ENCODE results near the gene WASF3. TPM values are rescaled to one million over a fixed set of nuclear protein-coding genes. Genes with fewer than 3 reads are reported as not detected.

Gene WASF3
- total and polyA plus RNA-seq, 2 of the 13 experiments (the other 11 are each of a cell fraction or from before 2014, with no cell fraction given), result 10.4 to 17.2 TPM

- FAIRE-seq (no peak), ATAC-seq (no peak), DNase-seq (ENCODE audit: low spot score) (no peak)
- intact Hi-C loops (cut with micrococcal nuclease; ENCODE audit: unreplicated experiment) (no loop called here), in situ Hi-C loops (cut with HindIII; ENCODE audit: extremely low pct_ligation_motif_present, low pct_unique_long_range_greater_than_20kb) (no loop called here)
- Histone ChIP-seq H3K36me3 (replicated peaks in 1 of 2; ENCODE audit: control insufficient read depth in 1 of 2, insufficient read depth in 2 of 2, low read length in 2 of 2) (0 out of 5 replicates have a peak, but pooled peaks cover 0 to 2% of the 10 kb centered on the region in 2 experiments), H3K4me1 (ENCODE audit: insufficient read depth, low read length) (peaks cover 6% of the 10 kb centered on the region), H4K20me1 (ENCODE audit: insufficient read depth, low read length) (no peaks in the 10 kb centered on the region), H3K9me3 (ENCODE audit: low read length) (no peaks in the 10 kb centered on the region), H2AFZ (ENCODE audit: low read length) (no peak overlapping the region), H3K9ac (ENCODE audit: insufficient read depth, low read depth, low read length) (no peak overlapping the region), H3K4me2 (ENCODE audit: low read depth, low read length) (no peak overlapping the region), H3K4me3 (replicated peaks in 1 of 3; ENCODE audit: insufficient read depth in 1 of 3, low read depth in 2 of 3, low read length in 3 of 3) (no peak overlapping the region), H3K27me3 (ENCODE audit: control insufficient read depth in 1 of 2, insufficient read depth in 2 of 2, low read length in 2 of 2) (no peaks in the 10 kb centered on the region; a peak in 1 of 5 replicates), H3K27ac (ENCODE audit: extremely low read length, insufficient read depth, low read length) (no peak overlapping the region), H3K79me2 (ENCODE audit: insufficient read depth, low read length) (no peaks in the 10 kb centered on the region)
- TF ChIP-seq CEBPB (IDR thresholded peaks at IDR 0.05; ENCODE audit: borderline replicate concordance, low read depth, low read length) (no peak), JUN (CRISPR knock-in tag; IDR thresholded peaks at IDR 0.05) (no peak), MAFK (conservative IDR thresholded peaks at IDR 0.05 in 1 of 2, IDR thresholded peaks at IDR 0.05 in 1 of 2; ENCODE audit: low read length in 2 of 2) (0 out of 4 replicates have a peak, but pooled peaks of 1 of the 2 experiments have one; percentile 10), TRIM24 (CRISPR knock-in tag; IDR thresholded peaks at IDR 0.05) (no peak)
- TF ChIP-seq, protein P1, sequence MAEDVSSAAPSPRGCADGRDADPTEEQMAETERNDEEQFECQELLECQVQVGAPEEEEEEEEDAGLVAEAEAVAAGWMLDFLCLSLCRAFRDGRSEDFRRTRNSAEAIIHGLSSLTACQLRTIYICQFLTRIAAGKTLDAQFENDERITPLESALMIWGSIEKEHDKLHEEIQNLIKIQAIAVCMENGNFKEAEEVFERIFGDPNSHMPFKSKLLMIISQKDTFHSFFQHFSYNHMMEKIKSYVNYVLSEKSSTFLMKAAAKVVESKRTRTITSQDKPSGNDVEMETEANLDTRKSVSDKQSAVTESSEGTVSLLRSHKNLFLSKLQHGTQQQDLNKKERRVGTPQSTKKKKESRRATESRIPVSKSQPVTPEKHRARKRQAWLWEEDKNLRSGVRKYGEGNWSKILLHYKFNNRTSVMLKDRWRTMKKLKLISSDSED (CRISPR knock-in tag; IDR thresholded peaks at IDR 0.05), result no peak
- POLR2A ChIA-PET, result no interaction called here
- BruUV-seq (replicated peaks), result no TSS peak
- WGBS (ENCODE audit: low lambda C conversion rate), result 74% methylated on average over 2 of the region's 2 CpGs
- CTCF ChIA-PET (ENCODE audit: low intra/inter-chr PET ratio, low total read pairs), result no interaction called here
These were observed 106.8 kb downstream of the WASF3 start for GRCh38 chr13:26664286-26664685.

GRCh38 chr13:26664876-26665275 lies 107.4 kb downstream of the WASF3 start:
- no peak for ATAC-seq
- FAIRE-seq, result no peak
- DNase-seq (ENCODE audit: low spot score), result no peak
- TF ChIP-seq KDM3A (CRISPR knock-in tag; IDR thresholded peaks at IDR 0.05; ENCODE audit: low read depth), result no peak
- no peak for TF ChIP-seq ZNF761 (CRISPR knock-in tag; conservative IDR thresholded peaks at IDR 0.05)
- no peak for TF ChIP-seq NCOA1 (CRISPR knock-in tag; IDR thresholded peaks at IDR 0.05)
- TF ChIP-seq ZNF510 (CRISPR knock-in tag; IDR thresholded peaks at IDR 0.05; ENCODE audit: low read depth), result no peak
- TF ChIP-seq MEF2D (CRISPR knock-in tag; IDR thresholded peaks at IDR 0.05), result no peak
- TF ChIP-seq, protein P2, sequence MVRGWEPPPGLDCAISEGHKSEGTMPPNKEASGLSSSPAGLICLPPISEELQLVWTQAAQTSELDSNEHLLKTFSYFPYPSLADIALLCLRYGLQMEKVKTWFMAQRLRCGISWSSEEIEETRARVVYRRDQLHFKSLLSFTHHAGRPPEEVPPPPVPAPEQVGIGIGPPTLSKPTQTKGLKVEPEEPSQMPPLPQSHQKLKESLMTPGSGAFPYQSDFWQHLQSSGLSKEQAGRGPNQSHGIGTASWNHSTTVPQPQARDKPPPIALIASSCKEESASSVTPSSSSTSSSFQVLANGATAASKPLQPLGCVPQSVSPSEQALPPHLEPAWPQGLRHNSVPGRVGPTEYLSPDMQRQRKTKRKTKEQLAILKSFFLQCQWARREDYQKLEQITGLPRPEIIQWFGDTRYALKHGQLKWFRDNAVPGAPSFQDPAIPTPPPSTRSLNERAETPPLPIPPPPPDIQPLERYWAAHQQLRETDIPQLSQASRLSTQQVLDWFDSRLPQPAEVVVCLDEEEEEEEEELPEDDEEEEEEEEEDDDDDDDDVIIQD (CRISPR knock-in tag; IDR thresholded peaks at IDR 0.05; ENCODE audit: low read depth), result no peak
- TF ChIP-seq ZNF644 (CRISPR knock-in tag; IDR thresholded peaks at IDR 0.05; ENCODE audit: low read depth), result no peak
- no peak for TF ChIP-seq KMT2B (CRISPR knock-in tag; IDR thresholded peaks at IDR 0.05)
- TF ChIP-seq ELF1 (CRISPR knock-in tag; IDR thresholded peaks at IDR 0.05), result no peak
- no peak for TF ChIP-seq ZNF225 (CRISPR knock-in tag; IDR thresholded peaks at IDR 0.05)
- TF ChIP-seq GATAD2A (CRISPR knock-in tag; IDR thresholded peaks at IDR 0.05), result no peak
- no peak for TF ChIP-seq ZNF691 (CRISPR knock-in tag; IDR thresholded peaks at IDR 0.05; ENCODE audit: borderline replicate concordance, low read depth)
- TF ChIP-seq BHLHE40 (IDR thresholded peaks at IDR 0.05; ENCODE audit: low read length), result no peak

More at GRCh38 chr13:26664876-26665275, 107.4 kb downstream of the WASF3 start:
- no peaks in the 10 kb centered on the region for H4K20me1 ChIP-seq (ENCODE audit: insufficient read depth, low read length)
- CTCF ChIA-PET (ENCODE audit: low intra/inter-chr PET ratio, low total read pairs), result no interaction called here
- H2AFZ ChIP-seq (ENCODE audit: low read length), result no peak overlapping the region
- H3K27ac ChIP-seq (ENCODE audit: extremely low read length, insufficient read depth, low read length), result no peak overlapping the region
- H3K4me1 ChIP-seq (ENCODE audit: insufficient read depth, low read length), result peaks cover 6% of the 10 kb centered on the region
- no peak overlapping the region for H3K4me2 ChIP-seq (ENCODE audit: low read depth, low read length)
- no peaks in the 10 kb centered on the region for H3K79me2 ChIP-seq (ENCODE audit: insufficient read depth, low read length)
- 55% methylated on average over 3 of the region's 3 CpGs for WGBS (ENCODE audit: low lambda C conversion rate)
- no peak overlapping the region for H3K4me3 ChIP-seq (replicated peaks in 1 of 3; ENCODE audit: insufficient read depth in 1 of 3, low read depth in 2 of 3, low read length in 3 of 3)
- BruUV-seq (replicated peaks), result no TSS peak
- POLR2A ChIA-PET, result no interaction called here
- H3K9me3 ChIP-seq (ENCODE audit: low read length), result no peaks in the 10 kb centered on the region
- H3K27me3 ChIP-seq (ENCODE audit: control insufficient read depth in 1 of 2, insufficient read depth in 2 of 2, low read length in 2 of 2), result no peaks in the 10 kb centered on the region; a peak in 1 of 5 replicates
- no peak overlapping the region for H3K9ac ChIP-seq (ENCODE audit: insufficient read depth, low read depth, low read length)
- intact Hi-C loops (cut with micrococcal nuclease; ENCODE audit: unreplicated experiment) (no loop called here), in situ Hi-C loops (cut with HindIII; ENCODE audit: extremely low pct_ligation_motif_present, low pct_unique_long_range_greater_than_20kb) (no loop called here)
- 0 out of 5 replicates have a peak, but pooled peaks cover 0 to 2% of the 10 kb centered on the region in 2 experiments for H3K36me3 ChIP-seq (replicated peaks in 1 of 2; ENCODE audit: control insufficient read depth in 1 of 2, insufficient read depth in 2 of 2, low read length in 2 of 2)

Data from HepG2 (cell line).